Liver (tissue), 9 donors: ENCODE measurements around the gene FGF12. TPM values are rescaled to one million over a fixed set of nuclear protein-coding genes. Genes with fewer than 3 reads are reported as not detected.

Source experiments
- DNase-seq: peaks from one replicate; pipeline ENCODE4 v3.0.0-alpha.2; 2017; ENCODE audit warnings: low spot score
- H3K27ac ChIP-seq, 2 donors: one replicate each; pipeline ENCODE4 v1.7.0; 2013; ENCODE audit warnings: inconsistent platforms in 2 of 2, low read length in 2 of 2, control low read depth in 1 of 2, low read depth in 1 of 2, mild to moderate bottlenecking in 1 of 2
- H3K27me3 ChIP-seq, 4 donors: one replicate each; pipeline versions ENCODE4 v1.6.1 to v1.7.0; 2013; ENCODE audit warnings: low read length in 3 of 4, inconsistent platforms in 1 of 4, mild to moderate bottlenecking in 1 of 4, moderate library complexity in 1 of 4; ENCODE audit not compliant: control insufficient read depth in 4 of 4, insufficient read depth in 4 of 4
- H3K36me3 ChIP-seq, 4 donors: one replicate each; pipeline versions ENCODE4 v1.6.1 to v1.7.0; 2013; ENCODE audit warnings: low read length in 3 of 4, mild to moderate bottlenecking in 3 of 4, low read depth in 1 of 4, moderate library complexity in 1 of 4; ENCODE audit not compliant: control insufficient read depth in 4 of 4, insufficient read depth in 3 of 4
- H3K4me1 ChIP-seq, 4 donors: one replicate each; pipeline versions ENCODE4 v1.6.1 to v1.7.0; 2013; ENCODE audit warnings: low read length in 3 of 4, mild to moderate bottlenecking in 3 of 4, moderate library complexity in 1 of 4; ENCODE audit not compliant: control insufficient read depth in 4 of 4, insufficient read depth in 4 of 4
- H3K4me3 ChIP-seq, 3 donors: one replicate each; pipeline versions ENCODE4 v1.6.1 to v1.7.0; 2013; ENCODE audit warnings: low read length in 3 of 3, control low read depth in 1 of 3, low read depth in 1 of 3, mild to moderate bottlenecking in 1 of 3
- H3K9ac ChIP-seq, 2 donors: one replicate each; pipeline ENCODE4 v1.7.0; 2013; ENCODE audit warnings: low read length in 2 of 2, mild to moderate bottlenecking in 2 of 2, moderate library complexity in 2 of 2, control low read depth in 1 of 2, low read depth in 1 of 2
- H3K9me3 ChIP-seq, 4 donors: one replicate each; pipeline versions ENCODE4 v1.6.1 to v1.7.0; 2013; ENCODE audit warnings: low read length in 3 of 4; ENCODE audit not compliant: control insufficient read depth in 4 of 4
- EGR1 ChIP-seq, 2 donors: IDR thresholded peaks; 2 replicates each; pipeline ENCODE4 v1.6.1; 2016 to 2018; ENCODE audit warnings: antibody characterized with exemption in 2 of 2, low read depth in 2 of 2
- FOXA1 ChIP-seq: IDR thresholded peaks from 2 replicates; pipeline ENCODE4 v1.6.1; 2016; ENCODE audit warnings: antibody characterized with exemption
- FOXA2 ChIP-seq: IDR thresholded peaks from 2 replicates; pipeline ENCODE4 v1.6.1; 2016; ENCODE audit warnings: antibody characterized with exemption
- GABPA ChIP-seq, 2 donors: IDR thresholded peaks in 1 of 2; conservative IDR thresholded peaks in 1 of 2; 2 replicates each; pipeline ENCODE4 v1.6.1; 2016; ENCODE audit warnings: antibody characterized with exemption in 2 of 2, mild to moderate bottlenecking in 1 of 2, moderate library complexity in 1 of 2
- HNF4G ChIP-seq: IDR thresholded peaks from 2 replicates; pipeline ENCODE4 v1.6.1; 2016; ENCODE audit warnings: antibody characterized with exemption
- JUND ChIP-seq, 2 donors: IDR thresholded peaks; 2 replicates each; pipeline ENCODE4 v1.6.1; 2016; ENCODE audit warnings: antibody characterized with exemption in 2 of 2
- MAX ChIP-seq: IDR thresholded peaks from 2 replicates; pipeline ENCODE4 v1.6.1; 2016; ENCODE audit warnings: antibody characterized with exemption
- NR2F2 ChIP-seq: IDR thresholded peaks from 2 replicates; pipeline ENCODE4 v1.6.1; 2016; ENCODE audit warnings: antibody characterized with exemption
- RXRA ChIP-seq, 2 donors: IDR thresholded peaks; 2 replicates each; pipeline ENCODE4 v1.6.1; 2017 to 2018; ENCODE audit warnings: antibody characterized with exemption in 2 of 2, mild to moderate bottlenecking in 1 of 2
- SP1 ChIP-seq: IDR thresholded peaks from 2 replicates; pipeline ENCODE4 v1.6.1; 2018; ENCODE audit warnings: antibody characterized with exemption, mild to moderate bottlenecking
- TAF1 ChIP-seq: conservative IDR thresholded peaks from 2 replicates; pipeline ENCODE4 v1.6.1; 2016; ENCODE audit warnings: antibody characterized with exemption, mild to moderate bottlenecking
- YY1 ChIP-seq: IDR thresholded peaks from 2 replicates; pipeline ENCODE4 v1.6.1; 2016; ENCODE audit warnings: antibody characterized with exemption, mild to moderate bottlenecking
- WGBS: extraction: QIAGEN DNeasy Blood & Tissue Kit; methylation state at CpG from one replicate; pipeline ENCODE4 v1.1.7; 2013; 5-methylcytosine and 5-hydroxymethylcytosine counted together
- polyA plus RNA-seq, 2 donors: library from polyadenylated mRNA; stranded (reverse) in 1 of 2; unstranded in 1 of 2; fragments of 200-250 nt in 1 of 2; fragments of >200 nt in 1 of 2; fragmentation: Nextera tagmentation in 1 of 2; extraction: Ambion mirVana in 1 of 2; gene quantifications; one replicate each; pipeline versions ENCODE4 v1.2.1 to v1.2.3, GENCODE V29; 2013 to 2015
- total RNA-seq, 2 donors: library from RNA; depleted of rRNA; stranded (reverse); fragments of >200 nt; gene quantifications; one replicate each; pipeline ENCODE4 v1.2.3, GENCODE V29; 2014
- TF ChIP-seq, protein P1 (sequence below): IDR thresholded peaks from 2 replicates; pipeline ENCODE4 v1.6.1; 2016; ENCODE audit warnings: antibody characterized with exemption
- TF ChIP-seq, protein P2 (sequence below): IDR thresholded peaks from 2 replicates; pipeline ENCODE4 v1.6.1; 2016; ENCODE audit warnings: antibody characterized with exemption
- TF ChIP-seq, protein P3 (sequence below): fragments of 150-350 bp; IDR thresholded peaks from 2 replicates; pipeline ENCODE4 v1.5.1; 2017; ENCODE audit warnings: improper control_type of control experiment, low read depth, low read length; ENCODE audit not compliant: missing input control
- donor health status: healthy.
- donor health status: healthy.
- donor health status: healthy.
- donor health status: healthy.
- donor health status: healthy.

FGF12 gene
- total and polyA plus RNA-seq, 4 donors = 0.11 to 0.59 (median 0.19) TPM

DNA sequence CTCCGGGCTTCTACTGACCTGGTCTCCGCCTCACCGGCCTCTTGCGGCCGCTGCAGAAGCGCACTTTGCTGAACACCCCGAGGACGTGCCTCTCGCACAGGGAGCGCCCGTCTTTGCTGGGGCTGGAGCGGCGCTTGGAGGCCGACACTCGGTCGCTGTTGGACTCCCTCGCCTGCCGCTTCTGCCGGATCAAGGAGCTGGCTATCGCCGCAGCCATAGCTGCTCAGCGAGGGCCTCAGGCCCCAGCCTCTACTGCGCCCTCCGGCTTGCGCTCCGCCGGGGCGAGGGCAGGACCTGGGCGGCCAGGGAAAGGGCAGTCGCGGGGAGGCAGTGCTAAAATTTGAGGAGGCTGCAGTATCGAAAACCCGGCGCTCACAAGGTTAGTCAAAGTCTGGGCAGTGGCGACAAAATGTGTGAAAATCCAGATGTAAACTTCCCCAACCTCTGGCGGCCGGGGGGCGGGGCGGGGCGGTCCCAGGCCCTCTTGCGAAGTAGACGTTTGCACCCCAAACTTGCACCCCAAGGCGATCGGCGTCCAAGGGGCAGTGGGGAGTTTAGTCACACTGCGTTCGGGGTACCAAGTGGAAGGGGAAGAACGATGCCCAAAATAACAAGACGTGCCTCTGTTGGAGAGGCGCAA is 319.2 kb downstream of the FGF12 start:
- Histone ChIP-seq H3K4me3 (peak overlapping the region in 1 of 3 donors; percentile 58), H3K36me3 (no peaks in the 10 kb centered on the region), H3K4me1 (peaks cover 13 to 26% (median 21%) of the 10 kb centered on the region in 4 donors), H3K27me3 (peaks cover 0 to 42% (median 9%) of the 10 kb centered on the region in 4 donors), H3K9ac (no peak overlapping the region), H3K27ac (no peak overlapping the region), H3K9me3 (no peaks in the 10 kb centered on the region)
- no peak for TF ChIP-seq HNF4G
- TF ChIP-seq EGR1 (IDR thresholded peaks at IDR 0.05; ENCODE audit: low read depth in 2 of 2) = no peak
- TF ChIP-seq, protein P1, sequence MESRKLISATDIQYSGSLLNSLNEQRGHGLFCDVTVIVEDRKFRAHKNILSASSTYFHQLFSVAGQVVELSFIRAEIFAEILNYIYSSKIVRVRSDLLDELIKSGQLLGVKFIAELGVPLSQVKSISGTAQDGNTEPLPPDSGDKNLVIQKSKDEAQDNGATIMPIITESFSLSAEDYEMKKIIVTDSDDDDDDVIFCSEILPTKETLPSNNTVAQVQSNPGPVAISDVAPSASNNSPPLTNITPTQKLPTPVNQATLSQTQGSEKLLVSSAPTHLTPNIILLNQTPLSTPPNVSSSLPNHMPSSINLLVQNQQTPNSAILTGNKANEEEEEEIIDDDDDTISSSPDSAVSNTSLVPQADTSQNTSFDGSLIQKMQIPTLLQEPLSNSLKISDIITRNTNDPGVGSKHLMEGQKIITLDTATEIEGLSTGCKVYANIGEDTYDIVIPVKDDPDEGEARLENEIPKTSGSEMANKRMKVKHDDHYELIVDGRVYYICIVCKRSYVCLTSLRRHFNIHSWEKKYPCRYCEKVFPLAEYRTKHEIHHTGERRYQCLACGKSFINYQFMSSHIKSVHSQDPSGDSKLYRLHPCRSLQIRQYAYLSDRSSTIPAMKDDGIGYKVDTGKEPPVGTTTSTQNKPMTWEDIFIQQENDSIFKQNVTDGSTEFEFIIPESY = no peak
- no peak for TF ChIP-seq FOXA1
- TF ChIP-seq FOXA2 = no peak
- TF ChIP-seq, protein P2, sequence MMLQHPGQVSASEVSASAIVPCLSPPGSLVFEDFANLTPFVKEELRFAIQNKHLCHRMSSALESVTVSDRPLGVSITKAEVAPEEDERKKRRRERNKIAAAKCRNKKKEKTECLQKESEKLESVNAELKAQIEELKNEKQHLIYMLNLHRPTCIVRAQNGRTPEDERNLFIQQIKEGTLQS = no peak
- TF ChIP-seq NR2F2 = no peak
- TF ChIP-seq GABPA (IDR thresholded peaks at IDR 0.05 in 1 of 2, conservative IDR thresholded peaks at IDR 0.05 in 1 of 2) = no peak
- TF ChIP-seq TAF1 = no peak
- TF ChIP-seq JUND (IDR thresholded peaks at IDR 0.05) = no peak
- TF ChIP-seq MAX = no peak
- no peak for TF ChIP-seq YY1
- TF ChIP-seq SP1 = no peak
- 5% methylated on average over 50 of the region's 50 CpGs for WGBS
- DNase-seq = no peak

- no peaks in the 10 kb centered on the region for H3K9me3 ChIP-seq
- TF ChIP-seq, protein P3, sequence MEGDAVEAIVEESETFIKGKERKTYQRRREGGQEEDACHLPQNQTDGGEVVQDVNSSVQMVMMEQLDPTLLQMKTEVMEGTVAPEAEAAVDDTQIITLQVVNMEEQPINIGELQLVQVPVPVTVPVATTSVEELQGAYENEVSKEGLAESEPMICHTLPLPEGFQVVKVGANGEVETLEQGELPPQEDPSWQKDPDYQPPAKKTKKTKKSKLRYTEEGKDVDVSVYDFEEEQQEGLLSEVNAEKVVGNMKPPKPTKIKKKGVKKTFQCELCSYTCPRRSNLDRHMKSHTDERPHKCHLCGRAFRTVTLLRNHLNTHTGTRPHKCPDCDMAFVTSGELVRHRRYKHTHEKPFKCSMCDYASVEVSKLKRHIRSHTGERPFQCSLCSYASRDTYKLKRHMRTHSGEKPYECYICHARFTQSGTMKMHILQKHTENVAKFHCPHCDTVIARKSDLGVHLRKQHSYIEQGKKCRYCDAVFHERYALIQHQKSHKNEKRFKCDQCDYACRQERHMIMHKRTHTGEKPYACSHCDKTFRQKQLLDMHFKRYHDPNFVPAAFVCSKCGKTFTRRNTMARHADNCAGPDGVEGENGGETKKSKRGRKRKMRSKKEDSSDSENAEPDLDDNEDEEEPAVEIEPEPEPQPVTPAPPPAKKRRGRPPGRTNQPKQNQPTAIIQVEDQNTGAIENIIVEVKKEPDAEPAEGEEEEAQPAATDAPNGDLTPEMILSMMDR = no peak
- TF ChIP-seq FOXA1 (no peak), FOXA2 (no peak), RXRA (IDR thresholded peaks at IDR 0.05) (no peak)
- TF ChIP-seq, protein P2 = no peak
- peaks cover 0 to 4% (median 0%) of the 10 kb centered on the region in 4 donors for H3K27me3 ChIP-seq
- H3K4me1 ChIP-seq = no peaks in the 10 kb centered on the region
- WGBS = 95% methylated on average over 3 of the region's 3 CpGs
- no peak overlapping the region for H3K4me3 ChIP-seq
- DNase-seq = no peak
- H3K9ac ChIP-seq = no peak overlapping the region
- H3K27ac ChIP-seq = no peak overlapping the region
- H3K36me3 ChIP-seq = no peaks in the 10 kb centered on the region
Observed at GRCh38 chr3:192399767-192400166, 327.6 kb downstream of the FGF12 start.
